SK-N-SH (cell line): ENCODE data around the gene BAIAP2. TPM values are rescaled to one million over a fixed set of nuclear protein-coding genes. Genes with fewer than 3 reads are reported as not detected.

Experiments used
- CTCF ChIA-PET: fragments of 300-600, 350-600 bp; formaldehyde crosslinking; extraction: SDS; loops from one replicate; lab custom pipeline; 2021; lab: Yijun Ruan, JAX
- POLR2A ChIA-PET: fragments of 350-600 bp; sonication (Branson Sonifier 250); formaldehyde crosslinking; extraction: SDS; loops from one replicate; lab custom pipeline; 2020; ENCODE audit warnings: antibody characterized with exemption, inconsistent platforms; lab: Yijun Ruan, JAX
- DNase-seq: peaks from one replicate; pipeline ENCODE4 v3.0.0; 2012
- H2AFZ ChIP-seq: fragments of 200-600 bp; sonication (generic); 2 replicates; pipeline ENCODE4 v1.8.1; 2016; ENCODE audit warnings: antibody characterized with exemption, mild to moderate bottlenecking, low read depth
- H3F3A ChIP-seq: fragments of 200-600 bp; sonication (generic); replicated peaks from 2 replicates; pipeline ENCODE3; 2016; ENCODE audit warnings: antibody characterized with exemption, mild to moderate bottlenecking; ENCODE audit not compliant: insufficient read depth
- H3K27ac ChIP-seq, 2 experiments: fragments of 200-500 bp in 1 of 2; fragments of 200-600 bp in 1 of 2; sonication (Bioruptor generic) in 1 of 2; sonication (generic), shearing (Covaris generic) in 1 of 2; 2 replicates each; pipeline versions ENCODE4 v1.5.1 to v1.6.1; 2014 to 2016; ENCODE audit warnings: low read depth in 2 of 2, inconsistent platforms in 1 of 2, low read length in 1 of 2, mild to moderate bottlenecking in 1 of 2, mixed read lengths in 1 of 2
- H3K27me3 ChIP-seq: fragments of 200-600 bp; sonication (generic), shearing (Covaris generic); 2 replicates; pipeline ENCODE4 v1.6.1; 2016; ENCODE audit warnings: mixed run types; ENCODE audit not compliant: insufficient read depth
- H3K36me3 ChIP-seq, 2 experiments: fragments of 200-500 bp in 1 of 2; fragments of 200-600 bp in 1 of 2; sonication (Bioruptor generic) in 1 of 2; sonication (generic) in 1 of 2; replicated peaks in 1 of 2; 2 replicates each; pipeline versions ENCODE3 to v1.5.1; 2014 to 2016; ENCODE audit warnings: low read length in 1 of 2, mild to moderate bottlenecking in 1 of 2; ENCODE audit not compliant: insufficient read depth in 2 of 2, control insufficient read depth in 1 of 2
- H3K4me1 ChIP-seq, 2 experiments: fragments of 200-500 bp in 1 of 2; fragments of 200-600 bp in 1 of 2; sonication (Bioruptor generic) in 1 of 2; sonication (generic), shearing (Covaris generic) in 1 of 2; 2 replicates each; pipeline versions ENCODE4 v1.5.1 to v1.6.1; 2014 to 2016; ENCODE audit warnings: low read depth in 1 of 2, low read length in 1 of 2, mixed run types in 1 of 2; ENCODE audit not compliant: insufficient read depth in 2 of 2, control insufficient read depth in 1 of 2
- H3K4me2 ChIP-seq: fragments of 200-600 bp; sonication (generic), shearing (Covaris generic); 2 replicates; pipeline ENCODE4 v1.6.1; 2017; ENCODE audit warnings: mixed run types
- H3K4me3 ChIP-seq, 2 experiments: fragments of 200-500 bp in 1 of 2; fragments of 200-600 bp in 1 of 2; sonication (Bioruptor generic) in 1 of 2; sonication (generic), shearing (Covaris generic) in 1 of 2; 2 replicates each; pipeline versions ENCODE4 v1.5.1 to v1.8.1; 2014 to 2016; ENCODE audit warnings: low read depth in 2 of 2, inconsistent platforms in 1 of 2, low read length in 1 of 2, mild to moderate bottlenecking in 1 of 2, mixed read lengths in 1 of 2, moderate library complexity in 1 of 2
- H3K79me2 ChIP-seq: fragments of 200-600 bp; sonication (generic); 2 replicates; pipeline ENCODE4 v1.8.1; 2017; ENCODE audit warnings: mild to moderate bottlenecking; ENCODE audit not compliant: insufficient read depth
- H3K9ac ChIP-seq: fragments of 200-600 bp; sonication (generic); 2 replicates; pipeline ENCODE4 v1.6.1; 2017; ENCODE audit warnings: mixed run types
- H3K9me2 ChIP-seq: fragments of 200-600 bp; sonication (generic); 2 replicates; pipeline ENCODE4 v1.6.1; 2017; ENCODE audit warnings: mixed run types
- H3K9me3 ChIP-seq: fragments of 200-600 bp; sonication (generic); 2 replicates; pipeline ENCODE4 v1.6.1; 2017; ENCODE audit warnings: mixed run types, mild to moderate bottlenecking, moderate library complexity
- H4K20me1 ChIP-seq: fragments of 200-600 bp; sonication (generic); 2 replicates; pipeline ENCODE4 v1.6.1; 2017; ENCODE audit warnings: mild to moderate bottlenecking, mixed run types; ENCODE audit not compliant: insufficient read depth
- POLR2AphosphoS5 ChIP-seq: IDR thresholded peaks from 2 replicates; pipeline ENCODE4 v1.6.1; 2012; ENCODE audit warnings: low read depth, low read length
- RFX5 ChIP-seq: IDR thresholded peaks from 2 replicates; pipeline ENCODE4 v1.6.1; 2012; ENCODE audit warnings: mild to moderate bottlenecking, improper control_type of control experiment, low read length
- RXRA ChIP-seq: IDR thresholded peaks from 2 replicates; pipeline ENCODE4 v1.4.0; 2012; ENCODE audit warnings: low read depth, mild to moderate bottlenecking, borderline replicate concordance
- SMC3 ChIP-seq: IDR thresholded peaks from 2 replicates; pipeline ENCODE4 v1.6.1; 2012; ENCODE audit warnings: low read depth, low read length, improper control_type of control experiment
- TCF12 ChIP-seq: IDR thresholded peaks from 2 replicates; pipeline ENCODE4 v1.4.0; 2012
- USF2 ChIP-seq: fragments of 150-350 bp; IDR thresholded peaks from 2 replicates; pipeline ENCODE4 v1.6.1; 2017; ENCODE audit warnings: antibody characterized with exemption, low read length, low read depth, borderline replicate concordance
- WGBS: methylation state at CpG from one replicate; pipeline ENCODE4 v1.1.6; 2017; ENCODE audit warnings: low lambda C conversion rate; 5-methylcytosine and 5-hydroxymethylcytosine counted together
- polyA plus RNA-seq, 3 experiments: library from polyadenylated mRNA; depleted of rRNA; stranded (reverse); fragments of >200 nt; gene quantifications; 2 replicates each; pipeline ENCODE4 v1.2.3, GENCODE V29; 2012
- TF ChIP-seq, protein P1 (sequence below): IDR thresholded peaks from 2 replicates; pipeline ENCODE4 v1.6.1; 2012; ENCODE audit warnings: mild to moderate bottlenecking, low read depth, low read length, moderate library complexity
- TF ChIP-seq, protein P2 (sequence below): IDR thresholded peaks from 2 replicates; pipeline ENCODE4; 2012
- TF ChIP-seq, protein P3 (sequence below): IDR thresholded peaks from 2 replicates; pipeline ENCODE4 v1.4.0; 2012; ENCODE audit warnings: low read depth, borderline replicate concordance
- TF ChIP-seq, protein P4 (sequence below): IDR thresholded peaks from 2 replicates; pipeline ENCODE4 v1.4.0; 2012; ENCODE audit warnings: low read depth

The BAIAP2 gene
- polyA plus RNA-seq, 1 of the 3 experiments (the other 2 are of a cell fraction): 19.8 TPM

DNA sequence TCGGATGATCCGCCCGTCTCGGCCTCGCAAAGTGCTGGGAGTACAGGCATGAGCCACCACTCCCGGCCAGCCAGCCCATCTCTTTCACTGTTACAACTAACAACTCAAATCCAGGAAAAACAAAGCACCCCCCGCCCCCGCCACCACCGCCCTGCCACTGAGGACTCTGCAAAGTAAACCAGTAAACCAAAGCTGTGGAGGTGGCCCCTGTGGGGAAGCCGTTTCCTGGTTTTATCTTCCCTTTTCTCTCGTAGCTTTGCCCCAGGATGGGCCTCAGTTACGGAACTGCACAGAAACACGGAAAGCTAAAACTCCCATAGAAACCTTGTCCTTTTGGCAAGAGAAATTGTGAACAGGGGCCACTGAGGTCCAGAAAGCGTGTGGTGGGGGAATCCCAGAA, 25.8 kb upstream of the BAIAP2 start:
- no peak overlapping the region for H3K4me3 ChIP-seq
- no peaks in the 10 kb centered on the region for H3K36me3 ChIP-seq
- POLR2A ChIA-PET: no interaction called here
- no peak overlapping the region for H3K4me2 ChIP-seq
- H2AFZ ChIP-seq: no peak overlapping the region
- no peaks in the 10 kb centered on the region; a peak in 1 of 4 replicates for H3K4me1 ChIP-seq
- 61% methylated on average over 14 of the region's 14 CpGs for WGBS
- H3K9ac ChIP-seq: no peak overlapping the region
- peaks cover 65% of the 10 kb centered on the region for H3K27me3 ChIP-seq
- TF ChIP-seq USF2 (no peak), POLR2AphosphoS5 (no peak), RXRA (no peak), TCF12 (no peak), SMC3 (no peak), RFX5 (no peak)
- TF ChIP-seq, protein P1, sequence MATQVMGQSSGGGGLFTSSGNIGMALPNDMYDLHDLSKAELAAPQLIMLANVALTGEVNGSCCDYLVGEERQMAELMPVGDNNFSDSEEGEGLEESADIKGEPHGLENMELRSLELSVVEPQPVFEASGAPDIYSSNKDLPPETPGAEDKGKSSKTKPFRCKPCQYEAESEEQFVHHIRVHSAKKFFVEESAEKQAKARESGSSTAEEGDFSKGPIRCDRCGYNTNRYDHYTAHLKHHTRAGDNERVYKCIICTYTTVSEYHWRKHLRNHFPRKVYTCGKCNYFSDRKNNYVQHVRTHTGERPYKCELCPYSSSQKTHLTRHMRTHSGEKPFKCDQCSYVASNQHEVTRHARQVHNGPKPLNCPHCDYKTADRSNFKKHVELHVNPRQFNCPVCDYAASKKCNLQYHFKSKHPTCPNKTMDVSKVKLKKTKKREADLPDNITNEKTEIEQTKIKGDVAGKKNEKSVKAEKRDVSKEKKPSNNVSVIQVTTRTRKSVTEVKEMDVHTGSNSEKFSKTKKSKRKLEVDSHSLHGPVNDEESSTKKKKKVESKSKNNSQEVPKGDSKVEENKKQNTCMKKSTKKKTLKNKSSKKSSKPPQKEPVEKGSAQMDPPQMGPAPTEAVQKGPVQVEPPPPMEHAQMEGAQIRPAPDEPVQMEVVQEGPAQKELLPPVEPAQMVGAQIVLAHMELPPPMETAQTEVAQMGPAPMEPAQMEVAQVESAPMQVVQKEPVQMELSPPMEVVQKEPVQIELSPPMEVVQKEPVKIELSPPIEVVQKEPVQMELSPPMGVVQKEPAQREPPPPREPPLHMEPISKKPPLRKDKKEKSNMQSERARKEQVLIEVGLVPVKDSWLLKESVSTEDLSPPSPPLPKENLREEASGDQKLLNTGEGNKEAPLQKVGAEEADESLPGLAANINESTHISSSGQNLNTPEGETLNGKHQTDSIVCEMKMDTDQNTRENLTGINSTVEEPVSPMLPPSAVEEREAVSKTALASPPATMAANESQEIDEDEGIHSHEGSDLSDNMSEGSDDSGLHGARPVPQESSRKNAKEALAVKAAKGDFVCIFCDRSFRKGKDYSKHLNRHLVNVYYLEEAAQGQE: no peak
- TF ChIP-seq, protein P2, sequence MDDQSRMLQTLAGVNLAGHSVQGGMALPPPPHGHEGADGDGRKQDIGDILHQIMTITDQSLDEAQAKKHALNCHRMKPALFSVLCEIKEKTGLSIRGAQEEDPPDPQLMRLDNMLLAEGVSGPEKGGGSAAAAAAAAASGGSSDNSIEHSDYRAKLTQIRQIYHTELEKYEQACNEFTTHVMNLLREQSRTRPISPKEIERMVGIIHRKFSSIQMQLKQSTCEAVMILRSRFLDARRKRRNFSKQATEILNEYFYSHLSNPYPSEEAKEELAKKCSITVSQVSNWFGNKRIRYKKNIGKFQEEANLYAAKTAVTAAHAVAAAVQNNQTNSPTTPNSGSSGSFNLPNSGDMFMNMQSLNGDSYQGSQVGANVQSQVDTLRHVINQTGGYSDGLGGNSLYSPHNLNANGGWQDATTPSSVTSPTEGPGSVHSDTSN: no peak
- TF ChIP-seq, protein P3, sequence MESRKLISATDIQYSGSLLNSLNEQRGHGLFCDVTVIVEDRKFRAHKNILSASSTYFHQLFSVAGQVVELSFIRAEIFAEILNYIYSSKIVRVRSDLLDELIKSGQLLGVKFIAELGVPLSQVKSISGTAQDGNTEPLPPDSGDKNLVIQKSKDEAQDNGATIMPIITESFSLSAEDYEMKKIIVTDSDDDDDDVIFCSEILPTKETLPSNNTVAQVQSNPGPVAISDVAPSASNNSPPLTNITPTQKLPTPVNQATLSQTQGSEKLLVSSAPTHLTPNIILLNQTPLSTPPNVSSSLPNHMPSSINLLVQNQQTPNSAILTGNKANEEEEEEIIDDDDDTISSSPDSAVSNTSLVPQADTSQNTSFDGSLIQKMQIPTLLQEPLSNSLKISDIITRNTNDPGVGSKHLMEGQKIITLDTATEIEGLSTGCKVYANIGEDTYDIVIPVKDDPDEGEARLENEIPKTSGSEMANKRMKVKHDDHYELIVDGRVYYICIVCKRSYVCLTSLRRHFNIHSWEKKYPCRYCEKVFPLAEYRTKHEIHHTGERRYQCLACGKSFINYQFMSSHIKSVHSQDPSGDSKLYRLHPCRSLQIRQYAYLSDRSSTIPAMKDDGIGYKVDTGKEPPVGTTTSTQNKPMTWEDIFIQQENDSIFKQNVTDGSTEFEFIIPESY: no peak
- TF ChIP-seq, protein P4, sequence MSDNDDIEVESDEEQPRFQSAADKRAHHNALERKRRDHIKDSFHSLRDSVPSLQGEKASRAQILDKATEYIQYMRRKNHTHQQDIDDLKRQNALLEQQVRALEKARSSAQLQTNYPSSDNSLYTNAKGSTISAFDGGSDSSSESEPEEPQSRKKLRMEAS: no peak
- TF ChIP-seq, all 33 proteins: peak for 0
- no peaks in the 10 kb centered on the region for H3K9me2 ChIP-seq
- no peak for DNase-seq
- no peaks in the 10 kb centered on the region for H3K79me2 ChIP-seq
- peaks cover 11% of the 10 kb centered on the region for H3F3A ChIP-seq
- H3K27ac ChIP-seq: no peak overlapping the region
- H4K20me1 ChIP-seq: no peaks in the 10 kb centered on the region
- CTCF ChIA-PET: interaction anchor here (0.7 to 10.2 kb wide), 4 partner anchors 16 to 93 kb away, joined by 3 to 102 read pairs (median 16); no protein-coding TSS in a partner anchor
- no peaks in the 10 kb centered on the region; the same call in 1 of the 2 replicates for H3K9me3 ChIP-seq
